SU-DHL-6 (cell line): Measurements from ENCODE around the gene SMARCC2.

Source experiments
- CTCF ChIP-seq: fragments of 200-600 bp; sonication (generic); IDR thresholded peaks from one replicate; pipeline ENCODE4 v1.5.1; 2017; ENCODE audit warnings: antibody characterized with exemption, mild to moderate bottlenecking, low read length, moderate library complexity; ENCODE audit not compliant: insufficient read depth, poor library complexity, severe bottlenecking
- EZH2phosphoT487 ChIP-seq: fragments of 200-600 bp; sonication (generic), shearing (Covaris generic); conservative IDR thresholded peaks from 2 replicates; pipeline ENCODE4 v1.6.1; 2018; ENCODE audit warnings: mild to moderate bottlenecking, antibody characterized with exemption, low read length, moderate library complexity, mixed read lengths

- TF ChIP-seq CTCF = peak; percentile 93
- TF ChIP-seq EZH2phosphoT487 = no peak
Observed at GRCh38 chr12:56224102-56224701, 34.9 kb upstream of the SMARCC2 start, which contains the start of gene NABP2.
